ENCODE results near the gene MVB12A.

DNA sequence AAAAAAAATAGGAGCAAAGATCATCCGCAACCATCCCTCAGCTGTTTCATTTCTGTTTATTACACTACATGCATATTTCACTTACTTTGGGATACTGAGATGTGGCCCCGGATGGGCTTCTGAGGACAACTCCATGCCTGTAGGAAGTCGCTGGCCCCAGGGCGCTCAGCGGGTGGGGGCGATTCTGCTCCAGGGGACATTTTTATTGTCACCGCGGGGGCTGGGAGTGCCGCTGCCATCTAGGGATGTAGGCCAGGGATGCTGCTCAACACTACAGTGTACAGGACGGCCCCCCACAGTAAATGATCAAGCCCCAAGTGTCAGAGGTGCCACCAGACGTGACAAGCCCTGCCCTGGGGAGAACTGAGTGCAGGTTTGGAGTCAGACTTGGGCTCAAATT lies 8.0 kb upstream of the MVB12A start:
- TF ChIP-seq, protein P1, sequence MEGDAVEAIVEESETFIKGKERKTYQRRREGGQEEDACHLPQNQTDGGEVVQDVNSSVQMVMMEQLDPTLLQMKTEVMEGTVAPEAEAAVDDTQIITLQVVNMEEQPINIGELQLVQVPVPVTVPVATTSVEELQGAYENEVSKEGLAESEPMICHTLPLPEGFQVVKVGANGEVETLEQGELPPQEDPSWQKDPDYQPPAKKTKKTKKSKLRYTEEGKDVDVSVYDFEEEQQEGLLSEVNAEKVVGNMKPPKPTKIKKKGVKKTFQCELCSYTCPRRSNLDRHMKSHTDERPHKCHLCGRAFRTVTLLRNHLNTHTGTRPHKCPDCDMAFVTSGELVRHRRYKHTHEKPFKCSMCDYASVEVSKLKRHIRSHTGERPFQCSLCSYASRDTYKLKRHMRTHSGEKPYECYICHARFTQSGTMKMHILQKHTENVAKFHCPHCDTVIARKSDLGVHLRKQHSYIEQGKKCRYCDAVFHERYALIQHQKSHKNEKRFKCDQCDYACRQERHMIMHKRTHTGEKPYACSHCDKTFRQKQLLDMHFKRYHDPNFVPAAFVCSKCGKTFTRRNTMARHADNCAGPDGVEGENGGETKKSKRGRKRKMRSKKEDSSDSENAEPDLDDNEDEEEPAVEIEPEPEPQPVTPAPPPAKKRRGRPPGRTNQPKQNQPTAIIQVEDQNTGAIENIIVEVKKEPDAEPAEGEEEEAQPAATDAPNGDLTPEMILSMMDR (IDR thresholded peaks at IDR 0.05): no peak
- no peak for TF ChIP-seq ZFX (IDR thresholded peaks at IDR 0.05; ENCODE audit: borderline replicate concordance)

Data from 22Rv1 (cell line).